HK-2 (cell line): ENCODE results near the gene ZMYM1.
"Not testable (repeated sequence)": the region's sequence is repeated elsewhere in the genome, so short reads cannot be mapped to it uniquely, and the experiment has no call there.

Experiments used
- DNase-seq: peaks from one replicate; pipeline ENCODE4 v3.0.0-alpha.2; 2018; ENCODE audit not compliant: unreplicated experiment

Gene ZMYM1

GRCh38 chr1:35076426-35076825 is 2.8 kb upstream of the ZMYM1 start:
- DNase-seq = not testable (repeated sequence)

- DNase-seq = no peak
These were observed 1.1 kb downstream of the ZMYM1 start for GRCh38 chr1:35080171-35080854.

DNA sequence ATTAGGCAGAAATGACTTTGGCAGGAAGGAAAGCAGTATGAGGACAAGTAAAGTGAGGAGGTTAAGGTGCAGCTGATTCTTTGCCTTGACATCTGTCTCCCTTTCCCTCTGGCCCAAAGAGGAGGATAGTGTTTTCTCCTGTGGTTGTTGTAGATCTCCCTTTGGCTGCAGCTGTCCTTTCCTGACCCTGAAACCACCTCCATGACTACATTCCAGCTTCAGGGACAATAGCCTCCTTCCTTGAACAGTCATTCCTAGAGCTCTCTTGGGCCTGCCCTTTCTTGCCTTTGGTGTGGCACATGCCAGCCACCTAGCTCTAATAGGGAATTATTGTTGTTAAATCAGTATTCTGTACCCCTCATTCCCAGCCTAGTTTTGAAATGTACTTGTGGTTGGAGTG is 6.2 kb downstream of the ZMYM1 start:
- no peak for DNase-seq

DNA sequence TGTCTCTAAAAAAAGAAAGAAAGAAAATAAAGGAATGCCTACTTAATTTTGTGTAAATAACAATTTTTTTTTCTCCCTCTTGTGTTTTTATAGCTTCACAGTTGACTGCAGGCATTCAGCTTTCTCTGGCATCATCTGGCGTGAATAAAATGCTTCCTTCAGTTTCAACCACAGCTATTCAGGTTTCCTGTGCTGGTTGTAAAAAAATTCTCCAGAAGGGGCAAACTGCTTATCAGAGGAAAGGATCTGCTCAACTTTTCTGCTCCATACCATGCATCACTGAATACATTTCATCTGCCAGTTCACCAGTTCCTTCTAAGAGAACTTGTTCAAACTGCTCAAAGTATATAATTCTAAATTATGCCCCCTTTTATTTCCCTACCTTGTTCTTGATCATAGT is 18.0 kb downstream of the ZMYM1 start:
- DNase-seq = no peak

- DNase-seq = no peak
These were observed 31.9 kb downstream of the ZMYM1 start for GRCh38 chr1:35111106-35111505.

DNA sequence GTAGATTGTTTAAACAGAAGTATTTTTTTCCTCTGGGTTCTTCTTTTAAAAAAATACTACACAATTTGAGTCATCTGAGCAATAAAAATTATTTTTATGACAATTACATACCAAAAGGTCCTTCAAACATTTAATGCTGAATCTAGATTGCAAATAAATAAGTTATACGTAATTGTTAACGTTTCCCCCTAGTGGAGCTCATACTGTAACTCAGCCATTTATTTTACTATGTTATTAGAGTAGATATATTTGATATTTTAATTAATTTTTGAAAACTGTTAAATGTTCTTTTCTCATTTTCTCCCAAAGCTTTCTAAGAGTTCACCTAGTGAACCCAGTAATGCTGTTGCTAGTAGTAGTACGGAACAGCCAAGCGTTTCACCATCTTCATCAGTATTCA is 33.5 kb downstream of the ZMYM1 start:
- DNase-seq = no peak

GRCh38 chr1:35115459-35116383 is 36.5 kb downstream of the ZMYM1 start:
- no peak for DNase-seq

DNA sequence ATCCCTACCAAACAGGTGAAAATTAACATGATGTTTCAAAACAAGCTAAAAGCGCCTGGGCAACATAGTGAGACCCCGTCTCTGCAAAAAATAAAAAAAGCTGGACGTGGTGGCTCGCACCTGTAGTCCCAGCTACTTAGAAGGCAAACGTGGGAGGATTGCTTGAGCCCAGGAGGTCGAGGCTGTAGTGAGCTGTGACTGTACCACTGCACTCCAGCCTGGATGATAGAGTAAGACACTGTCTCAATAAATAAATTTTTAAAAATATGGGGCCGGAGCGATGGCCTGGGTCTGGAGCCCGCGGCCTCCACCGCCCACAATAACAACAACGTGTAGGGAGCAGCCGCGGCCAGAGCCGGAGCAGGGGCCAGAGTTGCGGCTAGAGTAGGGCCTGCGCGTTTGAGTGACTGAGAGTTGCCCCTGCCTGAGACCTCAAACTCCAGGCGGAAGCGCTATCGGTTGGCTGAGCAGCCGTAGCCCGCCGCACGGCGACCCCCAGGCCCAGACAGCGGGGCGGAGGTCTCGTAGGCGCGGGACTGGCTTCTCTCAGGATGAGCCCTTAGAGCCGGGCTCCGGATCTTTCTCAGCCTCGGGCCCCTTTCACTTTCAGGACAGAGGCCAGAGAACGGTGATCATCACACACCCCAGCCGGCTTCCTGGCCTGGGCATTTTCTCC is 41.4 kb downstream of the ZMYM1 start:
- no peak for DNase-seq

- no peak for DNase-seq
These were observed 43.1 kb downstream of the ZMYM1 start for GRCh38 chr1:35122311-35122710.

DNA sequence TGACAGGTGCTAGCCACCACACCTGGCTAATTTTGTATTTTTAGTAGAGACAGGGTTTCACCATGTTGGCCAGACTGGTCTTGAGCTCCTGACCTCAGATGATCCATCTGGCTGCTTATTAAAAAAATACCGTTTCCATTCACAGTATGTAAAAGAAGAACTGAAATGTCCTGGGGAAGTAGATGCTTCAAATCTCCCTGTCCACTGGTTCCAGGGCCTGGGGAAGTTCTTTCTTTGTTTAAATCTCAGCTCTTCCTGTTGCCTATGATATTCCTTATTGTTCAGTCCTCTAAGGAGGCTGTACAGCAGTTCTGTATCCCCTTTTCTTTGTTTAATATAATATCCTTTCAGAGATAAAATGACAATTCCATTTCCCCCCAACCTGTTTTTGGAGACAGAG is 47.4 kb downstream of the ZMYM1 start:
- DNase-seq = no peak

DNA sequence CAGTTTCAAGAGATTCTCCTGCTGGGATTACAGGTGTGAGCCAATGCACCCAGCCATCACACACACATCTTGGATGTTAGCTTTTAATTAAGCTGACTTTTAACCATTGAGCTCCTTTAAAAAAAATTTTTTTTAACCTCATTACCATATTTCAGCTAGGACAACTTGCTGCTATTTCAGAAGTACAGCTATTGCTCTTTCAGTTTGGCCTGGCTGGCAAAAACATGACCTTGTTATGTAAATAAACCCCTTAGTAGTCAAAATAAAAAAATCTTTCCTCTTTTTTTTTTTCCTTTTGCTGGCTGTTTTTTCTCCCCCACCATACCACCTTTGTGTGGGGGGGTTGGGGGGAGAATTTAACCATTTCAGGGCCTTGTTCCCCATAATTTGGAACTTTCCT is 49.9 kb downstream of the ZMYM1 start:
- DNase-seq = no peak

GRCh38 chr1:35136780-35137179 is 57.6 kb downstream of the ZMYM1 start:
- no peak for DNase-seq

DNA sequence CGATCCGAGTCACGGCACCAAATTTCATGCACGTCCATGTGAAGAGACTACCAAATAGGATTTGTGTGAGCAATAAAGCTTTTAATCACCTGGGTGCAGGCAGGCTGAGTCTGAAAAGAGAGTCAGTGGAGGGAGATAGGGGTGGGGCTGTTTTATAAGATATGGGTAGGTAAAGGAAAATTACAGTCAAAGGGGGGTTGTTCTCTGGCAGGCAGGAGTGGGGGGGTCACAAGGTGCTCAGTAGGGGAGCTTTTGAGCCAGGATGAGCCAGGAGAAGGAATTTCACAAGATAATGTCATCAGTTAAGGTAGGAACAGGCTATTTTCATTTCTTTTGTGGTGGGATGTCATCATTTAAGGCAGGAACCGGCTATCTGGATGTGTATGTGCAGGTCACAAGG is 58.4 kb downstream of the ZMYM1 start:
- DNase-seq = not testable (repeated sequence)

DNA sequence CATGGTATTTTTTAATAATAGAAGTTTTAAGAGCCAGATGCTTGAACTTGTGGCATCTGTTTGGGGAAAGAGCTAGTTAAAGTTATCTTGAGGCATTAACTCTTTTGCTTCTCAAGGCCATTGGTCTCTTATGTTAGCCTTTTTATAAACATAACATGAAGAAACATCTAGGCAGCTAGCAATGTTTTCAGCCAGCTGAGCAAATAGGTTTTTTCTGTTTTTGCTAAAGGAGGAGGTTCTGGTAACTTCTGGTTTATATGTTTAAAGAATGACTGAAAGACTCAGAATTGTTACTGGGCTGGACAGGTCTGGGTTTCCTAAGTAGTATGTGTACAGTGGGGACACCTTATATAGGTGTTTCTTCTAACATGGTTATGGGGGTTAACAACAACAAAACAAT is 63.1 kb downstream of the ZMYM1 start:
- DNase-seq = not testable (repeated sequence)

GRCh38 chr1:35142728-35143127 is 63.5 kb downstream of the ZMYM1 start:
- not testable (repeated sequence) for DNase-seq

GRCh38 chr1:35143737-35144508 is 64.7 kb downstream of the ZMYM1 start:
- no peak for DNase-seq

DNA sequence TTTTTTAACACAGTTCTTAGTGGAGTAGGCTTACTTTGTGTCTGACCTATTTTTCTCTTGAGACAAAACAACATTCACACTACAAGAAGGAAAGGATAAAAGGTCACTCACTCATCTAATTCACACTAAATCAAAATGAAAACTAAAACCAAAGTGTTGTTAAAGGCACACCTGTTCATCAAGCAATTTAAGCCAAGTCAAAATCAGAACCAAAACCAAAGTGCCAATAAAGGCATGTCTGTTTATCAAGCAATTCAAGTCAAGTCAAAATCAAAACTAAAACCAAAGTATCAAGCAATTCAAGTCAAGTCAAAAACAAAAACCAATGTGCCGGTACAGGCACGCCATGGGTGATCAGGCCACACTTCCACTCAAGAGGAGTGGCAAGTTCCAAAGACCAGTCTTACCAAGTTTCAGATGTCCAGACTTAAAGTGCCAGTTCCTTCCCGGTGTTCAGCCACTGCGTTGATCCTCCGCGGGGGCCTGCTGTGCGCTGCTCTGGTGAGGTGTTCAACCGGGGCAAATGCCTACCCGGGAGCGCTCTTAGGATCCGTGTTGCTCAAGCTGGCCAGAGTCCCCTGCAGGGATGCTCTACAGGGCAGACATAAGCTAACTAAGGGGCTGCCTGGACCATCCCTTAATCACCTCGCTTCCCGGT is 66.8 kb downstream of the ZMYM1 start:
- not testable (repeated sequence) for DNase-seq

DNA sequence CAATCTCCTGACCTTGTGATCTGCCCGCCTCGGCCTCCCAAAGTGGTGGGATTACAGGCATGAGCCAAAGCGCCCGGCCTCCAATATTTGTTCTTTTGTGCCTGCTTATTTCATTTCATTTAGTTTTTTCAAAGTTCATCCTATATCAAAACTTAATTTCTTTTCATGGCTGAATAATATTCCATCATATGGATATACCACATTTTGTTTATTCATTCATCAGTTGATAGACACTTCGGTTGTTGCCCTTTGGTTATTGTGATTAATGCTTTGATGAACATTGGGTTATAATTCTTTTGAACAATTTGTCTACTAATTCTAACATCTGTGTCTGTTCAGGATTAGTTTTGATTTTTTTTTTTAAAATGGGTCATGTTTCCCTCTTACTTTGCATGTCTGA is 72.0 kb downstream of the ZMYM1 start:
- no peak for DNase-seq

DNA sequence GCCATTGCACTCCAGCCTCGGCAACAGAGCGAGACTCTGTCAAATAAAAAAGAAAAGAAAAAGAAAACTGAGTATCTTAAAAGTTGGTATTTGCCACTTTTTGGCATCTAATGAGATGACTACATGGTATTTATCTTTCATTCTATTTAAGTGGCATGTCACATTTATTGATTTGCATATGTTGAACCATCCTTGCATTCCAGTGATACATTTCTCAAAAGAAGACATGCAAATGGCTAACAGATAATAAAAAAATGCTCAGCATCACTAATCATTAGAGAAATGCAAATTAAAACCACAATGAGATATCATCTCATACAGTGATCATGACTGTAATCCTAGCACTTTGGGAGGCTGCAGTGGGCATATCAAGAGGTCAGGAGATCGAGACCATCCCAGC is 85.7 kb downstream of the ZMYM1 start:
- DNase-seq = no peak
